H1 (cell line): ENCODE results near the gene RELA. TPM values are rescaled to one million over a fixed set of nuclear protein-coding genes. Genes with fewer than 3 reads are reported as not detected.

ENCODE experiments used
- CTCF ChIA-PET: fragments of 300-600 bp; sonication (Branson Sonifier 250); formaldehyde crosslinking; loops from one replicate; lab custom pipeline; 2021; ENCODE audit not compliant: partially characterized antibody; lab: Charles Lee
- POLR2A ChIA-PET: fragments of 300-600 bp; sonication (Branson Sonifier 250); formaldehyde crosslinking; loops from one replicate; lab custom pipeline; 2021; ENCODE audit warnings: inconsistent platforms; ENCODE audit not compliant: partially characterized antibody; lab: Charles Lee
- DNase-seq, 2 experiments: peaks; one replicate each; pipeline versions ENCODE4 v3.0.0 to v3.0.0-alpha.2; 2010 to 2022; ENCODE audit warnings: low spot score in 2 of 2, low read depth in 1 of 2, mixed read lengths in 1 of 2
- FAIRE-seq: peaks from 2 replicates; lab custom pipeline; 2011; peaks lifted over from hg19 to GRCh38; lab: Jason Lieb, UNC
- H2AFZ ChIP-seq: 2 replicates; pipeline ENCODE4 v1.8.1; 2012; ENCODE audit warnings: low read length, inconsistent platforms
- H2AK5ac ChIP-seq: 2 replicates; pipeline ENCODE4 v1.6.1; 2013; ENCODE audit warnings: low read depth, low read length
- H2BK120ac ChIP-seq: replicated peaks from 2 replicates; pipeline ENCODE3; 2013; ENCODE audit warnings: low read depth, low read length, inconsistent platforms
- H2BK12ac ChIP-seq: 2 replicates; pipeline ENCODE4 v1.6.1; 2013; ENCODE audit warnings: low read depth, low read length
- H2BK15ac ChIP-seq: 2 replicates; pipeline ENCODE4 v1.6.1; 2013; ENCODE audit warnings: low read length
- H2BK20ac ChIP-seq: 2 replicates; pipeline ENCODE4 v1.6.1; 2013; ENCODE audit warnings: low read length
- H2BK5ac ChIP-seq: 2 replicates; pipeline ENCODE4 v1.6.1; 2013; ENCODE audit warnings: low read depth, low read length
- H3K14ac ChIP-seq: 2 replicates; pipeline ENCODE4 v1.6.1; 2013; ENCODE audit warnings: inconsistent platforms; ENCODE audit not compliant: insufficient read length
- H3K18ac ChIP-seq: 2 replicates; pipeline ENCODE4 v1.6.1; 2013; ENCODE audit warnings: low read length; ENCODE audit errors: extremely low read depth
- H3K23ac ChIP-seq: 2 replicates; pipeline ENCODE4 v1.6.1; 2013; ENCODE audit warnings: inconsistent platforms; ENCODE audit not compliant: insufficient read length
- H3K23me2 ChIP-seq: 2 replicates; pipeline ENCODE4 v1.6.1; 2013; ENCODE audit warnings: low read depth, low read length
- H3K27ac ChIP-seq: 2 replicates; pipeline ENCODE4 v1.6.1; 2011; ENCODE audit warnings: low read depth, low read length, inconsistent platforms
- H3K27me3 ChIP-seq, 4 experiments: replicated peaks in 1 of 4; 1 replicate in 1 of 4; 2 replicates in 3 of 4; pipeline versions ENCODE4 v1.6.1 to v1.8.1; 2011 to 2013; ENCODE audit warnings: low read length in 3 of 4, mild to moderate bottlenecking in 3 of 4, inconsistent platforms in 2 of 4, mixed read lengths in 2 of 4, moderate library complexity in 1 of 4; ENCODE audit not compliant: control insufficient read depth in 3 of 4, insufficient read depth in 3 of 4; ENCODE audit errors: extremely low read depth in 1 of 4
- H3K36me3 ChIP-seq, 4 experiments: 2 replicates each; pipeline versions ENCODE4 v1.6.1 to v1.8.1; 2011 to 2013; ENCODE audit warnings: mild to moderate bottlenecking in 4 of 4, low read length in 3 of 4, moderate library complexity in 2 of 4, control low read depth in 1 of 4, inconsistent platforms in 1 of 4; ENCODE audit not compliant: insufficient read depth in 4 of 4, control insufficient read depth in 2 of 4
- H3K4ac ChIP-seq: replicated peaks from 2 replicates; pipeline ENCODE3; 2013; ENCODE audit warnings: low read length, low read depth, mixed read lengths, inconsistent platforms; ENCODE audit not compliant: insufficient read length
- H3K4me1 ChIP-seq, 4 experiments: replicated peaks in 1 of 4; 1 replicate in 1 of 4; 2 replicates in 3 of 4; pipeline versions ENCODE4 v1.6.1 to v1.8.1; 2011 to 2013; ENCODE audit warnings: low read length in 3 of 4, inconsistent platforms in 2 of 4, mixed read lengths in 1 of 4; ENCODE audit not compliant: insufficient read depth in 4 of 4, control insufficient read depth in 3 of 4
- H3K4me2 ChIP-seq, 2 experiments: 2 replicates each; pipeline versions ENCODE4 v1.6.1 to v1.8.1; 2011 to 2013; ENCODE audit warnings: low read depth in 2 of 2, low read length in 2 of 2, control low read depth in 1 of 2, inconsistent platforms in 1 of 2, mild to moderate bottlenecking in 1 of 2; ENCODE audit not compliant: insufficient read depth in 1 of 2
- H3K4me3 ChIP-seq, 4 experiments: fragments of 200-600, 300-600 bp in 1 of 4; sonication (generic), shearing (Covaris generic), sonication (Bioruptor Twin) in 1 of 4; 2 replicates each; pipeline versions ENCODE4 v1.5.1 to v1.8.1; 2011 to 2016; ENCODE audit warnings: low read length in 4 of 4, low read depth in 3 of 4, control low read depth in 2 of 4, inconsistent platforms in 2 of 4, mild to moderate bottlenecking in 2 of 4, mixed read lengths in 1 of 4, moderate library complexity in 1 of 4; ENCODE audit not compliant: insufficient read depth in 2 of 4; ENCODE audit errors: extremely low read depth in 1 of 4
- H3K56ac ChIP-seq: replicated peaks from 2 replicates; pipeline ENCODE3; 2013; ENCODE audit warnings: low read depth, mild to moderate bottlenecking, mixed read lengths, low read length, inconsistent platforms; ENCODE audit not compliant: insufficient read length
- H3K79me1 ChIP-seq: 2 replicates; pipeline ENCODE4 v1.6.1; 2013; ENCODE audit warnings: low read depth, low read length, control low read depth
- H3K79me2 ChIP-seq, 2 experiments: 2 replicates each; pipeline versions ENCODE4 v1.6.1 to v1.8.1; 2012 to 2013; ENCODE audit warnings: low read length in 2 of 2, mild to moderate bottlenecking in 2 of 2, inconsistent platforms in 1 of 2; ENCODE audit not compliant: insufficient read depth in 2 of 2, control insufficient read depth in 1 of 2
- H3K9ac ChIP-seq, 4 experiments: replicated peaks in 1 of 4; 1 replicate in 1 of 4; 2 replicates in 3 of 4; pipeline versions ENCODE4 v1.6.1 to v1.8.1; 2011 to 2013; ENCODE audit warnings: low read depth in 3 of 4, low read length in 3 of 4, control low read depth in 2 of 4, mild to moderate bottlenecking in 2 of 4, moderate library complexity in 2 of 4, inconsistent platforms in 1 of 4; ENCODE audit errors: extremely low read depth in 1 of 4
- H3K9me3 ChIP-seq, 2 experiments: 2 replicates each; pipeline versions ENCODE4 v1.6.1 to v1.8.1; 2012 to 2013; ENCODE audit warnings: mild to moderate bottlenecking in 2 of 2, moderate library complexity in 2 of 2, control low read depth in 1 of 2, inconsistent platforms in 1 of 2, low read depth in 1 of 2, low read length in 1 of 2, mixed read lengths in 1 of 2; ENCODE audit not compliant: insufficient read depth in 2 of 2
- H4K20me1 ChIP-seq, 2 experiments: replicated peaks in 1 of 2; 2 replicates each; pipeline versions ENCODE3 to v1.8.1; 2011 to 2013; ENCODE audit warnings: inconsistent platforms in 2 of 2, low read length in 2 of 2, mild to moderate bottlenecking in 1 of 2; ENCODE audit not compliant: insufficient read depth in 2 of 2, control insufficient read depth in 1 of 2
- H4K5ac ChIP-seq: 2 replicates; pipeline ENCODE4 v1.6.1; 2013; ENCODE audit warnings: low read length, low read depth, mixed read lengths, inconsistent platforms; ENCODE audit not compliant: insufficient read length
- H4K8ac ChIP-seq: 2 replicates; pipeline ENCODE4 v1.8.0; 2013; ENCODE audit warnings: mild to moderate bottlenecking, moderate library complexity, low read length, inconsistent platforms; ENCODE audit not compliant: insufficient read depth; ENCODE audit errors: extremely low read depth
- H4K91ac ChIP-seq: replicated peaks from 2 replicates; pipeline ENCODE3; 2013; ENCODE audit warnings: low read length, mixed read lengths, inconsistent platforms; ENCODE audit not compliant: insufficient read length
- WGBS, 2 experiments: shearing (Covaris generic) in 1 of 2; methylation state at CpG; one replicate each; pipeline versions ENCODE4 v1.1.6 to v1.1.7; 2013 to 2015; ENCODE audit warnings: low lambda C conversion rate in 2 of 2, mixed read lengths in 2 of 2, inconsistent platforms in 1 of 2, low coverage in 1 of 2, missing lambda C conversion rate in 1 of 2; ENCODE audit not compliant: insufficient replicate concordance in 2 of 2, insufficient coverage in 1 of 2, insufficient read length in 1 of 2; ENCODE audit errors: extremely low coverage in 1 of 2, missing lambda C conversion rate in 1 of 2; 5-methylcytosine and 5-hydroxymethylcytosine counted together
- polyA plus RNA-seq, 7 experiments: library from polyadenylated mRNA; depleted of rRNA in 3 of 7; stranded (reverse) in 5 of 7; unstranded in 2 of 7; fragments of >200 nt in 5 of 7; fragments of 200-250 nt in 2 of 7; gene quantifications; 1 replicate in 5 of 7; 2 replicates in 1 of 7; 4 replicates in 1 of 7; pipeline versions ENCODE4 v1.2.1 to v1.2.3, GENCODE V29; 2011 to 2013; ENCODE audit warnings: missing spikeins in 2 of 7, mixed read lengths in 2 of 7
- total RNA-seq: library from RNA; stranded (reverse); fragmentation: NEBNext Ultra II Directional; extraction: Animal tissue kit (Norgen Biotek cat#: 25700); gene quantifications from 2 replicates; pipeline ENCODE4 v1.2.1, GENCODE V29; 2021

Gene RELA
- total and polyA plus RNA-seq, 2 of the 8 experiments (the other 6 are each of a cell fraction or from before 2014, with no cell fraction given), result 21.9 to 27.5 TPM

DNA sequence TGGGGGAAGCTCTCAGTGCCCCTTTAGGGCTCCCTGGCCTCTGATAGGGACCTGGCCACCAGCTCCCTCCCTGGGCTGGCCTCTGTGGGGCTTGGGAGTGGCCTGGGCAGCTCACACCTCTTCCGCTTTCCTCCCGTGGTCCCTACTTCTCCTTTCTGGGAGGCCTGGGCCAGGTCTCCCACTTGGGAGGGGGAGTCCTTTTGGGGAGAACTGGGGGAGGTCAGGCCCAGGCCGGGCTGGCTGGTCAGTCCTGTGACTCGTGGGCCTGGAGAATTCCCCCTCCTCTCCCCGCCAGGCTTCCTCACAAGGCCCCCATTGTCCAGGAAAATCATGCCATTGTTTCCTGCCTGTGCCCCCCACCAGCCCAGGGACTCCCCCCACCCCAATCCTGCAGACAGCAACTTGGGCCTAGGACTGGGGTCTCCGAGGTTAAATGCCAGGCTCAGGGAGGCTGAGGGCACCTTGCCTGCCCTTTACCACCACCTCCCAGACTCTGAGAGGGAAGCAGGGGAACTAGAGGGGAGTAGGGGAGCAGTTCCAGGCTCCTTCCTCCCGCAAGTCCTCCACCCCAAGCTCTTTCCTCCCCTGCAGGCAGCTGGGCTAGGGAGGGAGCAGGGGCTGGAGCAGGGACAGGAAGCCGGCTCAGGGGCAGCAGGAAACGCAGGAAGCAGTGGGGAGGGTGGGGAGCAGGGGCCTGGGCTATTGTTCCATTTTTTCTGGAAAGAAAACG lies 51.5 kb downstream of the RELA start:
- WGBS, 2 experiments, result 74% methylated on average over 9 of the region's 10 CpGs; no CpG with 5 or more reads in 1 of the 2 experiments
- no peak overlapping the region for H2BK20ac ChIP-seq
- no peaks in the 10 kb centered on the region; a peak in 1 of 7 replicates for H3K27me3 ChIP-seq
- H3K27ac ChIP-seq, result no peak overlapping the region
- DNase-seq (no peak), FAIRE-seq (no peak)
- no peak overlapping the region for H4K5ac ChIP-seq
- H3K14ac ChIP-seq, result no peak overlapping the region
- no peak overlapping the region for H2BK15ac ChIP-seq
- H3K56ac ChIP-seq, result no peak overlapping the region
- no peak overlapping the region for H3K18ac ChIP-seq
- peaks cover 3 to 16% of the 10 kb centered on the region in 2 experiments for H4K20me1 ChIP-seq
- H3K4me1 ChIP-seq, result peaks cover 0 to 30% (median 13%) of the 10 kb centered on the region in 4 experiments; a peak in 6 of 7 replicates
- H3K4me2 ChIP-seq, result peak overlapping the region in 1 of 2 experiments; percentile 87; a peak in 1 of 4 replicates
- no peak overlapping the region for H2AFZ ChIP-seq
- no peak overlapping the region for H2BK5ac ChIP-seq
- no peak overlapping the region for H3K9ac ChIP-seq
- no peak overlapping the region for H3K23ac ChIP-seq
- H2BK12ac ChIP-seq, result no peak overlapping the region
- no peak overlapping the region for H3K4me3 ChIP-seq
- H3K79me2 ChIP-seq, result peaks cover 6 to 12% of the 10 kb centered on the region in 2 experiments
- no peaks in the 10 kb centered on the region for H3K36me3 ChIP-seq
- ChIA-PET POLR2A (interaction anchor here (0.6 to 1.5 kb wide), 5 partner anchors 12 to 235 kb away, joined by 3 to 4 read pairs (median 3); no protein-coding TSS in a partner anchor), CTCF (interaction anchor here (1.1 to 14.8 kb wide), 4 partner anchors 12 to 82 kb away, joined by 3 to 227 read pairs (median 3); partner anchors contain the start of gene KCNK7)
- no peak overlapping the region for H4K91ac ChIP-seq
- no peak overlapping the region for H3K4ac ChIP-seq
- no peak overlapping the region for H2AK5ac ChIP-seq
- no peak overlapping the region; the same call in 1 of the 2 replicates for H4K8ac ChIP-seq
- peaks cover 23% of the 10 kb centered on the region for H3K79me1 ChIP-seq
- no peaks in the 10 kb centered on the region for H3K9me3 ChIP-seq
- peaks cover 20% of the 10 kb centered on the region for H3K23me2 ChIP-seq
- H2BK120ac ChIP-seq, result no peak overlapping the region
